ENCODE measurements around the gene SLC25A29. TPM values are rescaled to one million over a fixed set of nuclear protein-coding genes. Genes with fewer than 3 reads are reported as not detected.

The SLC25A29 gene
- total and polyA plus RNA-seq, 2 of the 4 experiments (the other 2 are of a cell fraction) = 6.5 to 37.7 TPM

DNA sequence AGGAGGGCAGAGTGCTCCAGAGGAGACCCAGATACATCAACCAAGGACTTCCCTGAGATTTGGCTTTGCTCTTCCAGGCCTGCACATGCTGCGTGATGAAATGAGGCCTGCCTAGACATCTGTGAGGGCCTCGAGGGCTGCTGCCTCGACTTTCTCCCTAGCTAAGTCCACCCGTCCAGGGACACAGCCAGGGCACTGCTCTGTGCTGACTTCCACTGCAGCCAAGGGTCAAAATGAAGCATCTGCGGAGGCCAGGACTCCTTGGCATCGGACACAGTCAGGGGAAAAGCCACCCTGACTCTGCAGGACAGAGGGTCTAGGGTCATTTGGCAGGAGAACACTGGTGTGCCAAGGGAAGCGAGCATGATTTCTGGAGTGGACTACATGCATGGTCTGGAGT lies 27.6 kb upstream of the SLC25A29 start:
- Histone ChIP-seq H4K20me1 (ENCODE audit: insufficient read depth, low read length) (no peaks in the 10 kb centered on the region; the same call in 1 of the 2 replicates), H3K4me3 (ENCODE audit: insufficient read depth, low read depth, low read length) (no peak overlapping the region), H2AK5ac (ENCODE audit: low read depth, low read length) (no peak overlapping the region), H3K4ac (ENCODE audit: low read depth, low read length) (no peak overlapping the region), H3K9me3 (ENCODE audit: control insufficient read depth, insufficient read depth, low read length) (no peaks in the 10 kb centered on the region), H4K8ac (ENCODE audit: low read depth in 2 of 2, low read length in 2 of 2) (no peak overlapping the region), H2BK5ac (ENCODE audit: low read depth, low read length, poor library complexity, severe bottlenecking) (no peak overlapping the region), H3K9me1 (ENCODE audit: insufficient read depth, low read length) (peaks cover 12% of the 10 kb centered on the region; the same call in 1 of the 2 replicates), H3K27ac (ENCODE audit: insufficient read depth, low read length) (no peak overlapping the region), H3K27me3 (ENCODE audit: control insufficient read depth, insufficient read depth, low read length) (no peaks in the 10 kb centered on the region), H2AFZ (replicated peaks; ENCODE audit: low read length, poor library complexity) (no peak overlapping the region), H3K4me2 (ENCODE audit: low read depth, low read length) (no peak overlapping the region), H4K5ac (ENCODE audit: low read depth, low read length) (no peak overlapping the region), H2AK9ac (replicated peaks; ENCODE audit: low read depth, low read length, poor library complexity) (no peak overlapping the region), H3K18ac (ENCODE audit: low read depth, low read length) (no peak overlapping the region), H3K79me1 (ENCODE audit: low read depth in 1 of 2, low read length in 2 of 2) (0 out of 4 replicates have a peak, but pooled peaks cover 0 to 6% of the 10 kb centered on the region in 2 experiments), H3K9ac (ENCODE audit: low read depth, low read length) (no peak overlapping the region), H3K56ac (ENCODE audit: extremely low read depth, insufficient read depth, low read length) (no peak overlapping the region), H3K36me3 (ENCODE audit: control insufficient read depth, insufficient read depth, low read length) (peaks cover 45% of the 10 kb centered on the region), H3K14ac (replicated peaks; ENCODE audit: low read depth, low read length) (no peak overlapping the region), H2BK120ac (ENCODE audit: low read depth, low read length) (no peak overlapping the region), H2BK15ac (ENCODE audit: low read depth, low read length) (no peak overlapping the region), H4K91ac (ENCODE audit: insufficient read depth, low read depth, low read length) (no peak overlapping the region), H3K4me1 (ENCODE audit: control insufficient read depth, insufficient read depth, low read length) (no peaks in the 10 kb centered on the region), H2BK20ac (ENCODE audit: low read depth, low read length) (no peak overlapping the region), H3K23ac (ENCODE audit: low read depth, low read length) (no peak overlapping the region)
- ChIA-PET POLR2A (ENCODE audit: unreplicated experiment) (no interaction called here), CTCF (interaction anchor here (0.5 kb wide), 1 partner anchor 18 kb away, joined by 3 read pairs; no protein-coding TSS in a partner anchor)
- in situ Hi-C loops (cut with MboI; ENCODE audit: low sequenced_read_pairs) = no loop called here
- BruUV-seq (replicated peaks) = no TSS peak
- WGBS, 2 experiments (ENCODE audit: extremely low coverage in 2 of 2, insufficient read length in 1 of 2) = no CpG with 5 or more reads among the region's 7 CpGs
- DNase-seq (no peak), ATAC-seq (ENCODE audit: low read depth) (no peak)
- dilution Hi-C loops (cut with HindIII; ENCODE audit: low sequenced_read_pairs, unreplicated experiment) = no loop called here
- intact Hi-C loops (cut with micrococcal nuclease) = no loop called here
- no peak for TF ChIP-seq NFE2L2 (IDR thresholded peaks at IDR 0.05; ENCODE audit: low read depth, low read length)

Data from IMR-90 (cell line).